GM21576 (cell line): ENCODE results near the gene TRDN.

Experiments
- ATAC-seq: cut with Tn5 transposase; IDR thresholded peaks from one replicate; pipeline ENCODE4 v1.9.1; 2021; ENCODE audit warnings: mild to moderate bottlenecking, moderate library complexity; ENCODE audit not compliant: unreplicated experiment

Gene TRDN

GRCh38 chr6:123193298-123193697 is 443.5 kb downstream of the TRDN start:
- ATAC-seq = no peak

- ATAC-seq = no peak
Measured at GRCh38 chr6:123189816-123190215, 446.9 kb downstream of the TRDN start.

- no peak for ATAC-seq
Measured at GRCh38 chr6:123182998-123183397, 453.8 kb downstream of the TRDN start.

GRCh38 chr6:123176706-123177105 is 460.0 kb downstream of the TRDN start:
- no peak for ATAC-seq

- no peak for ATAC-seq
Measured at GRCh38 chr6:123171341-123172115, 465.2 kb downstream of the TRDN start.

- no peak for ATAC-seq
Measured at GRCh38 chr6:123169774-123170095, 467.0 kb downstream of the TRDN start.

GRCh38 chr6:123168892-123169773 is 467.6 kb downstream of the TRDN start:
- ATAC-seq = no peak

GRCh38 chr6:123168466-123168865 is 468.3 kb downstream of the TRDN start:
- ATAC-seq = no peak
